Measurements from ENCODE around the gene FADD. TPM values are rescaled to one million over a fixed set of nuclear protein-coding genes. Genes with fewer than 3 reads are reported as not detected.
A peak's percentile ranks its signal among the peaks of the same experiment; 100 is the strongest.

FADD gene
- total RNA-seq, 1 donor from 2014 or later = 29.2 TPM

GRCh38 chr11:70186936-70187335 lies 16.2 kb upstream of the FADD start:
- no peak for DNase-seq (ENCODE audit: low read depth, low spot score)
- no peaks in the 10 kb centered on the region for H3K36me3 Mint-ChIP-seq (ENCODE audit: low read depth)
- H3K4me3 Mint-ChIP-seq = no peak overlapping the region
- no peaks in the 10 kb centered on the region for H3K9me3 Mint-ChIP-seq
- TF ChIP-seq CTCF (conservative IDR thresholded peaks at IDR 0.05) = no peak
- no peak overlapping the region for H3K27ac Mint-ChIP-seq (ENCODE audit: unreplicated experiment)
- peaks cover 18% of the 10 kb centered on the region for H3K27me3 Mint-ChIP-seq (ENCODE audit: low read depth)
- H3K4me1 Mint-ChIP-seq = no peaks in the 10 kb centered on the region

GRCh38 chr11:70187771-70188170 lies 15.3 kb upstream of the FADD start:
- Mint-ChIP-seq H3K27ac (ENCODE audit: unreplicated experiment) (peak overlapping the region; percentile 8), H3K9me3 (no peaks in the 10 kb centered on the region), H3K4me3 (no peak overlapping the region), H3K27me3 (ENCODE audit: low read depth) (peaks cover 19% of the 10 kb centered on the region), H3K36me3 (ENCODE audit: low read depth) (no peaks in the 10 kb centered on the region), H3K4me1 (no peaks in the 10 kb centered on the region)
- no peak for TF ChIP-seq CTCF (conservative IDR thresholded peaks at IDR 0.05)
- no peak for DNase-seq (ENCODE audit: low read depth, low spot score)

DNA sequence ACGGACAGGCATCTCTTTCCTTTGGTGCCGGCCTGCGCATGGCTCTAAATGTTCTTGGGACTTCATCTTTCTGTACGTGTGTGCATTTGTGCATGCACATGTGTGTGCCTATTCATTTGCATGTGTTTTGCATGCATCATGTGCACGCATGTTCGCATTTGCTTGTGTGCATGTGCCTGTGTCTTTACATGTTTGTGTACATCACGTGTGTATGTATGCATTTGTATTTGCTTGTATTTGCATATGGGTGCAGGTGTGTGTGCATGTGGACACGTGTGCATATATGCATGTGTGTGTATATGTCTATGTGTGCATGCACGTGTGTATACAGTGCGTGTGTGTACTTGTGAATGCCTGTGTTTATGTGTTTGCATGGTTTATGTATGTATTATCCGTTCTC lies 13.5 kb upstream of the FADD start:
- Mint-ChIP-seq H3K27ac (ENCODE audit: unreplicated experiment) (no peak overlapping the region), H3K36me3 (ENCODE audit: low read depth) (no peaks in the 10 kb centered on the region)

DNA sequence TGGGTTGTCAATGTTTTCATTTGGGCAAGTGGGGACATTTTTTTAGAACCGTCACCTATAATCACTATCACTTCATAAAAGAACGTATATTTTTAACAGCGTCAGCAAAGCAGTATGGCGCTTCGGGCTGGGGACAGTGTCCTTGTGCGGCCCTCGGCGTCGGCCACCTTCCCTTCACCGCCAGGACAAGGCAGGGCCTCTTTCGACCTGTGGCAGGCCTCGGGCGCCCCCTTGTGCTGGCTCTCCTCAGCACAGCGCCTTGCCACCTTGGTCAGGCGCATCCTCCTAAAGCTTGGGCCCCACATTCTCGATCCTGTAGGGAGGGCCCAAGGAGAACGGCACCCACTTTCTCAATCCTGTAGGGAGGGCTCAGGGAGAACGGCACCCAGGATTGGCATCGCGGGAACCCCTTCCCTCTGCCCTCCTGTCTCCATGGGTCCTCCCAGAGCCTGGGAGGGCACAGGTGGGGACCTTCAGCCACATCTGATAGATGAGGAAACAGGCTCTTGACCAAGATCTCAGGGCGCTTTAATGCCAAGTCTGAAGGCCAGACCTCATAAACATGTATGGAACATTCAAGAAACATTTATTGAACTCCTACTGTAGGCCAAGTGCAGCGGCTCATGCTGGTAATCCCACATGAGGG lies 11.5 kb upstream of the FADD start:
- H3K9me3 Mint-ChIP-seq = no peaks in the 10 kb centered on the region
- peaks cover 22% of the 10 kb centered on the region for H3K27me3 Mint-ChIP-seq (ENCODE audit: low read depth)
- no peak overlapping the region for H3K4me3 Mint-ChIP-seq
- TF ChIP-seq CTCF (conservative IDR thresholded peaks at IDR 0.05) = peak; percentile 95
- H3K27ac Mint-ChIP-seq (ENCODE audit: unreplicated experiment) = no peak overlapping the region
- H3K36me3 Mint-ChIP-seq (ENCODE audit: low read depth) = no peaks in the 10 kb centered on the region
- DNase-seq (ENCODE audit: low read depth, low spot score) = peak; percentile 84
- H3K4me1 Mint-ChIP-seq = no peaks in the 10 kb centered on the region

More for the DNA sequence above, 13.5 kb upstream of the FADD start:
- Mint-ChIP-seq H3K27me3 (ENCODE audit: low read depth) (peaks cover 19% of the 10 kb centered on the region), H3K9me3 (no peaks in the 10 kb centered on the region), H3K4me1 (no peaks in the 10 kb centered on the region), H3K4me3 (no peak overlapping the region)
- no peak for TF ChIP-seq CTCF (conservative IDR thresholded peaks at IDR 0.05)
- no peak for DNase-seq (ENCODE audit: low read depth, low spot score)

DNA sequence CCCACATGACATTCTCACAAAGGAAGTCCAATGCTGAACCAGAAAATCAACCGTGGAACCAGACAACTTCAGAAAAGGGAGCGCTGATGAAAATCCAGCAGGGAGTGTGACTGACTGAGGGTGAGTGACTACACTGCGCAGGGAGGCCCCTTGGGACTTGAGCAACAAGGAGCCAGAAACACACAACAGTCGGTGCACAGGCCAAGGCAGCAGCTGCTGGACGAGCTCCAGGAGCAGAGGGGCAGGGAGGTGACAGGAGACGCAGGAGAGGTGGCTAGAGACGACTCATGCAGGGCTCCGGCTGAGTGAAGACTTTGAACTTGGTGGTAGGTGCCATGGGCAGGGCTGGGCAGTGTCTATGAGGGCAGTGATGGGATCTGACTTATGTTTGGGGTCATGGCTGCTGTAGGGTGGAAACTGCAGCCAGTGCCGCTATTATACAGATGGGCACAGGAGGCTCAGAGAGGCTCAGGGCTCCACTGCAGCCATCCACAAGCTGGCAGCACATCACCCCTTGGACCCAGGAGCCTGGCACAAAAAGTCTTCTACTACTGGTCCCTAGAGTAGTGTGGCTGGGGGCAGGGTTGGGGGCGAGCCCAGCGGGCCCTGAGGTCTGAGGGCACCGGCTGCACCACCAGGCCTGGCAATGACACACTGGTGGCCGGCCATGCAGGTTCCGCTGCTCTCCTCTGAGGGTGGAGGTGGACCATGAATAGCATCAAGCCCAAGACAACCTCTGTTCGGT lies 10.3 kb upstream of the FADD start:
- no peak overlapping the region for H3K27ac Mint-ChIP-seq (ENCODE audit: unreplicated experiment)
- H3K4me1 Mint-ChIP-seq = no peaks in the 10 kb centered on the region
- peaks cover 22% of the 10 kb centered on the region for H3K27me3 Mint-ChIP-seq (ENCODE audit: low read depth)
- H3K36me3 Mint-ChIP-seq (ENCODE audit: low read depth) = no peaks in the 10 kb centered on the region
- no peak for DNase-seq (ENCODE audit: low read depth, low spot score)
- no peak for TF ChIP-seq CTCF (conservative IDR thresholded peaks at IDR 0.05)
- H3K9me3 Mint-ChIP-seq = no peaks in the 10 kb centered on the region
- H3K4me3 Mint-ChIP-seq = no peak overlapping the region
